Activated CD8-positive, alpha-beta memory T cell treated with anti-CD3 and anti-CD28 coated beads, Interleukin-2, amount 50 U/mL, for 1 hour (primary cell): ENCODE results near the gene RPH3AL.
"Not testable (repeated sequence)": the region's sequence is repeated elsewhere in the genome, so short reads cannot be mapped to it uniquely, and the experiment has no call there.

ENCODE experiments used
- DNase-seq: peaks from one replicate; pipeline ENCODE4 v3.0.0-alpha.2; 2020; ENCODE audit errors: extremely low read depth

RPH3AL gene

DNA sequence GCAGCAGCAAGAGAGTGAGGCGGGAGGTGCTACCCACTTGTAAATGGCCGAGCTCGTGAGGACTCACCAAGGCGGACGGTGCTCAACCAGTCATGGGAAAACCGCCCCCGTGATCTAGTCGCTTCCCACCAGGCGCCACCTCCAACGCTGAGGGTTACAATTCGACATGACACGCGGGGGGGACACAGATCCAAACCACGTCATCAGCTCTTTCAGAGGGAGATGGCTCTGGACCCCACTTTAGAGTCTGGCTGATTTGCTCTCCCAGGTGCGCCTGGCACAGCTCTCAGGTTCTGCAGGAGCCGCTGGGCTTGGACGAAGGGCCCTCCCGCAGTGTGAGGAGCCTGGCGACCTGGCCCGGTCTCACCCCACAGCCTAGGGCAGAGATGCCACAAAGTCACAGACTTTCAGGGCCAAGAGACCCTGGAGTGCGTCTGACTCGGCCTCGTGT lies 150.1 kb downstream of the RPH3AL start:
- no peak for DNase-seq

DNA sequence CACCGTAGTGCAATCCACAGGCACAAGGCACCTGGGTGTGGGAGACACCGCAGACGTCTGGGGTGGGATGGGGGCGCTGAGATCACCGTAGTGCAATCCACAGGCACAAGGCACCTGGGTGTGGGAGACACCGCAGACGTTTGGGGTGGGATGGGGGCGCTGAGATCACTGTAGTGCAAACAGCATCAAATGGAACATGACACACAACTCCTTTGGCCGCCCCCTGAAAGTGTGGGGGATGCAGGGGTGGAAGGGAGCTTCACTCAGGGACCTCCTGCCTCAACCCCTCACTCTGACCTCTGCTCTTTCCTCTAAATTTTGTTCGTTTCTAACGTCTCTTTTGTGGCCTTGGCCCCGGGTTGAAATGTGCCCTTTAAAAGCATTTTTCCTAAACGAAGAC lies 150.9 kb downstream of the RPH3AL start:
- DNase-seq, result not testable (repeated sequence)

DNA sequence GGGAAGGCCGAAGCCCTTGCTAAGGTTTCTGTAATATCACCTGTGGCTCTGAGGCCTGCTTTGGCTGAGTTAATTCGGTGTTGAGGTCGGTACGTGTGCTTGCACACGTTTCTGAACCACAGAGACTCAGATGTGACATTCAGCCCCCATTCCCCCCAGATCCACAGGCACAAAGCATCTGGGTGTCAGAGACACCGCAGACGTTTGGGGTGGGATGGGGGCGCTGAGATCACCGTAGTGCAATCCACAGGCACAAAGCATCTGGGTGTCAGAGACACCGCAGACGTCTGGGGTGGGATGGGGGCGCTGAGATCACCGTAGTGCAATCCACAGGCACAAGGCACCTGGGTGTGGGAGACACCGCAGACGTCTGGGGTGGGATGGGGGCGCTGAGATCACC lies 151.3 kb downstream of the RPH3AL start:
- DNase-seq, result not testable (repeated sequence)

DNA sequence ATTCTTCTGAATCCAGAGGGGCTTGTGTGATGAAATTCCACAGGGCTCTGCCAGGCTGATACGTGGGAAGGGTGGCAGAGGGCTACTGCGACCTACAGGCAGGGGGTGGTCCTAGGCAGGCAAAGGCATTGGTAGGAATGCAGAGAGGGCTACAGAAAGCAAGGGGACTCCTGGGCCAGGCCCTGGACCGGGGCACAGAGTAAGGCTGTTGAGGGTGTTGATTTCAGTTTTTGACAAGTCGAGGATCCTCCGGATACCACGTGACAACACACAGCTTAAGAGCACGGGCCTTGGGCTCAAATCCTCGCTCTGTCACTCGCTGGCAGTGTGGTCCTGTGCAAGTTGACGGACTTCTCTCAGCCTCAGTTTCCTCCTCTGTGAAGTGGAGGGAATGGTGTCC lies 152.0 kb downstream of the RPH3AL start:
- DNase-seq, result no peak

DNA sequence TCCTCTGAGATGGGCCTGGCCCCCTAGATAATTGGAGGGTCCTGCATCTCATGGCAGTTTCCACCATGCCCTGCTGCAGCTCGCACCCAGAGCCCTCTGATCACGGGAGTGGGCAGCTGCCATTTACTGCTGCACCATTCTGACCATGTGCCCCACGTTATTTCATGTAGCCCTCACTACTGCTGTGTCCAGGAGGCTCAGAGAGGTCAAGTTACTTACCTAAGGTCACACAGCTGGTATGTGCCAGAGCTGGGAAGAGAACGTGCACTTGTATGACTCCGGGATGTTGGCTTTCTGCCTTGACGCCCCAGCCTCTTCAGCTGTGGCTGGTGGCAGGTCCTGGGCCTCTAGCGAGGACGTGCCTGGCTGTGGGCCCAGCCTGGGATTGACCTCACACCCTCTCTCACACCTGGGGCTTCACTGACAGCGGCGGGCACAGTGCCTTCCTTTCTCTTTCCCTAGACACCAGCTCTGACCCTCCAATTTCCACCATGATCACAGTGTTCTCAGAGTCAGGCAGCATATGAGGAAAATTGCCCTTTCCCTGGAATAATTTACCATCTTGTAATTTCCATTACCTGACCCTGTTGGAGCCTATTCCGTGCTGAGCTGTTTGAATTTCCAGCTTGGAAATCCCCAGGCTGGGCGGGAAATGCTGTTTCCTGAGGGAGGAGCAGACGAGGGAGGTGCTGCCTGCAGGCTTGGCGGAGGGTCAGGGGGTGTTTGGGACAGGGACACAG lies 152.6 kb downstream of the RPH3AL start:
- no peak for DNase-seq

DNA sequence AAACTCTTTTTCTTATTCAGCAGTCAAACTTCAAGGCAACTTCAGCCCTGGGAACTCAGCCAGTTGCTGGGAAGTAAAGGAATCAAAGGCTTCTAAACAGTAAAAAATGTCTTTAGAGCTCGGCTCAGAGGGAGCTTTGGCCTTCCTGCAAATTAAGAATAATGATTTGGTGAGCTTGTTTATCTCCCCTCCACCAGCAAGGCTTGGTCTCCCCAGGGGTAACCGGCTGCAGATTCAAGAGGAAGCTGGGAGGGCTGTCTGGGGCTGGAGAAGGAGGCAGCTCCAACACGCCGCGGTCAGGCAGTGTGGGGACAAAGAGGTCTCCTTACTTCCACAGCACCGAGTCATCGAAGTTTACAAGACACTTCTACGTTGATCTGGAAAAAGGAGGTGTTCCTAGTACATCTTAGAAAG lies 153.4 kb downstream of the RPH3AL start:
- DNase-seq, result no peak

DNA sequence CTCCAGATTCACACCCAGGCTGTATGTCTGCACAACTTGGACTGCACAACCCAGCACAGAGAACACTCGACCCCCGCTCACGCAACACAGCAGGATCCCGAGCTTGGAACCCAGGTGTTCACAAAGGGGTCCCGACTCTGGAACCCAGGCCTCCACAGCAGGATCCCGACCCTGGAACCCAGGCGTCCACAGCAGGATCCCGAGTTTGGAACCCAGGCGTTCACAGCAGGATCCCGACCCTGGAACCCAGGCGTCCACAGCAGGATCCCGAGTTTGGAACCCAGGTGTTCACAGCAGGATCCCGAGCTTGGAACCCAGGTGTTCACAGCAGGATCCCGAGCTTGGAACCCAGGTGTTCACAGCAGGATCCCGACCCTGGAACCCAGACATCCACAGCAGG lies 154.4 kb downstream of the RPH3AL start:
- not testable (repeated sequence) for DNase-seq

DNA sequence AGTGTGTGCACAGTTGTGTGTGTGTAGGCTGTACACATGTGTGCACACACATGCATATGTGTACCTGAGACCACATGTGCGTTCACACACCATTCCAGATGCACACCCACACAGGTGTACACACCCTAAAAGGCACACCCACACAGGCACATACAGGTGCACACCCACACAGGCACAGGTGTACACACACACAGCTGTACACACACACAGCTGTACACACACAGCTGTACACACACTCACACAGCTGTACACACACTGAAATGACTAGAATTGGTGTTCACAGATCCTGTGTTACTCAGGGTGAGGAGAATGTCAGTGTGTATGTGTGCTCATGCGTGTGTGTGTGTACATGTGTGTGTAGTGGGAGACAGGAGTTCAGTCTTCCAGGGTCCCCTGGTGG lies 155.3 kb downstream of the RPH3AL start:
- no peak for DNase-seq

DNA sequence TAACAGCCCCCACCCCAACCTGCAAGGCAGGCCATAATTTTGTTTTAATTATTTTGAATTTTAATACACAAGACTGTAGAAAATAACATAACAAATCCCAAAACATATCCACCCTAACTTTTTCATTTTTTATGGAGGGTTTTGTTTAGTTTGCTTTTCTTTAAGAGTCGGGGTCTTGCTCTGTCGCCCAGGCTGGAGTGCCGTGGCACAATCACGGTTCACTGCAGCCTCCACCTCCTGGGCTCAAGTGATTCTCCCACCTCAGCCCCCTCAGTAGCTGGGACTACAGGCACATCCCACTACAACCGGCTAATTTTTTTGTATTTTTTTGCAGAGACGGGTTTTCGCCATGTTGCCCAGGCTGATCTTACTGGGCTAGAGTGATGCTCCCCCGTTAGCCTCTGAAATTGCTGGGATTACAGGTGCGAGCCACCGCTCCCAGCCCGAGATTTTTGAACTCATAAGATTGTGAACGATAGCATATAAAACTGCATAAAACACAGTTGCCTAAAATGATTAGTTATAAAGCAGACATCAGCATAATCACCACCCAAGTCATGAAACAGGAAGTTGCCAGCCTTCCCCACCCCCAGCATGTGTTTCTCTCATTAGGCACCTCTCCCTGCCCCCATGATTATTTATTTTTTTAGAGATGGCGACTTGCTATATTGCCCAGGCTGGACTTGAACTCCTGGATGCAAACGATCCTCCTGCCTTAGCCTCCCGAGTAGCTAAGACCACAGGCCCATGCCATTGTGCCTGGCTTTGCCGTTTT lies 157.6 kb downstream of the RPH3AL start:
- no peak for DNase-seq

DNA sequence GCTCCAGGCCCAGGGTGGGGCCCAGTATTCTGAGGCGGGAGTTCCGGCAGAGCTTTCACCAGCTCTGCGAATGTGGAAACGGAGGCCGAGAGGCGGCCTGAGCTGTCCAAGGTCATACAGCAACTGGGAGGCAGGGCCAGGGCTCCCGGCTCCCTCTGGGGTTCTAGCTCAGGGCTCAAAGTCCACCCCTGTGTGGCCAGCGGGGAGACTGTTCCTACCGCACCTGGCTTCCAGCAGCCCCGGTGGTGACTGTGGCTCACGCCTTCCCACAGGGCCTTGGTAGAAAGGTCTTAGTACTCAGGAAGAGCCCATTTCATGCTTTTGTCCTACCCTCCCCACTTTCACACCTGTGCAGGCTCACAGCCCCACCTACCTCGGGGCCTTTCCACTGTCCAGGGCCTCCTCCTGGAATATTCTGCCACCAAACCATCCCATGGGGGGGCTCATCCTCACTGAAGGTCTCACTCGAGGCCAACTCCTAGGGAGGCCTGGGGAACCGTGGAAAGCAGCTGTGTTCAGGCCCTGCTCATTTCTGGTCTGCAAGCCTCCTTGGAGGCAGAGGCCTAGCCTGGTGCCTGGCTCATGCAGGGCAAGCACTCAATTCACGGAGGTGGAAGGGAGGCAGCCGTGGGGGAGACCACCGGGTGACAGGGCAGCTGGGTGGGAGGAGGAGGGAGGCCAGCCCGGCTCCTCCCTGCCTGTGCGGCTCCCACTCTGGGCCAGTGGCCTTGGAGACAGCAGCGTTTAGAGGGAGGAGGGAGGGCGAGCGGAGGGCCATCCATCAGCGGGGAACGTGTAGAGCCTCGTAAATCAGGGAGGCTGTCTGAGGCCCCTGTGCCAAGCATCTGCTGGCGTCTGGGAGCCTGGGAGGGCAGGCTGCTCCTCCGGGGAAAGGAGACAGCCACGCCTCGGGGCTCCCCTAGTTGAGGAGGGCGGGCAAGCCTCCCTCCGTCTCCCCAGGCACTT lies 158.5 kb downstream of the RPH3AL start:
- DNase-seq, result no peak

DNA sequence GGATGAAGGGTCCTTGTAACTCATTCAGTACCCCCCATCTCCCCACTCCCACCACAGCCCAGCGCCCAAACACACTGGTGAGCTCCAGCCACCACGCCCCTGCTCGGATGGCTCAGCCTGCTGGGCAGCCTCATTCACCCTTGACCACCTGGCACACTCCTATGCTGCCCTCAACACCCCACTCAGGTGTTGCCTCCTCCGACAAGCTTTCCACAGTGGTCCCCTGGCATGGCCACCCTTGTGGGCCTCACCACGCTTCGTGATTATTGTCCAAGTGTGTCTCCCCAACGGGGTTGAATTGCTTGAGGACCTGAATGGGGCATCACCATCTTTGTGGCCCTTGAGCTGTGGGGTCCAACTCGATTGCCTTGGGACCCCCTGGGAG lies 159.2 kb downstream of the RPH3AL start:
- no peak for DNase-seq

DNA sequence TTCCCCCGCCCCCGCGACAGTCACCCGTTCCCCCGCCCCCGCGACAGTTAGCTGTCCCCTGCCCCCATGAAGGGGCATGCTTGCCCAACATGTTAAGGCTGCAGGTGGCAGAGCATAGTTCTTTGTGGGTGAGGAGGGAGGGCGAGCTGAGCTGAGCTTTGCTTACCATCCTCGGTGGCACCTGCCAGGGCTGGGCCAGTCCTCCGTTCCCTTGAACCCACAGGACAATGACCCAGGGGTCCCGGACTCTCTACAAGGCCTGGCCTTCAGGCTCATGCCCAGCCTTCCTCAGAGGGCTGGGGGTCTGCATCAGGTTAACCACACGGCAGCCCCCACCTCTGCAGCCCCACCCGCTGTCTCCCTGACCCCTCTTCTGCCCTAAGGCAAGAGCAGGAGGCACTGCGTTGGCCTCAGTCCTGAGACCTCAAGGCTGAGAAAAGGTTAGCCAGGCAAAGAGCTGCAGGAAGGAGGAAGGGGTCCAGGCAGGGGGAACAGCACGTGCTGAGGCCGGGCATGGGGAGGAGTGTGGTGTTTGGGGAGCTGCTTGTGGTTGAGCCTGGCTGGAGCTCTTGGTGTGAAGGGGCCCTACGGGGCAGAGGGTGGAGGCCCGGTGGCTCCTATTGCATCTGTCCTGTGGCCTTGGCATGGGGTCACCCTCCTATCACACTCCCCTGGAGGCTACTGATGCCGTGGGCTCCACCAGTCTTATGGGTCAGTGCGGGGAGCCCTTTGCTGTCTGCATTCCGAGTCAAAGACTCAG lies 159.8 kb downstream of the RPH3AL start:
- no peak for DNase-seq

DNA sequence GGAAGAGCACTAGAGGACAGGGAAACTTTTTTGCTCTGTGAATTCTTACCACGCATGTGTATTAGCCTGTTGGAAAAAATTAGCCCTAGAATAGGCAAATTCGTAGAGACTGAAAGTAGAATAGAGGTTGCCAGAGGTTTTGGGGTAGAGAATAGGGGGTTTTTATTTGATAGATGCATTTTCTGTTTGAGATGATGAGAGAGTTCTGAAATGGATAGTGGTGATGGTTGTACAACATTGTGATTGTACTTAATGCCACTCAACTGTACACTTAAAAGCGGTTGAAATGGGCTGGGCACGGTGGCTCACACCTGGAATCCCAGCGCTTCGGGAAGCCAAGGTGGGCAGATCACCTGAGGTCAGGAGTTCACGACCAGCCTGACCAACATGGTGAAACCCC lies 163.2 kb downstream of the RPH3AL start:
- DNase-seq, result no peak

DNA sequence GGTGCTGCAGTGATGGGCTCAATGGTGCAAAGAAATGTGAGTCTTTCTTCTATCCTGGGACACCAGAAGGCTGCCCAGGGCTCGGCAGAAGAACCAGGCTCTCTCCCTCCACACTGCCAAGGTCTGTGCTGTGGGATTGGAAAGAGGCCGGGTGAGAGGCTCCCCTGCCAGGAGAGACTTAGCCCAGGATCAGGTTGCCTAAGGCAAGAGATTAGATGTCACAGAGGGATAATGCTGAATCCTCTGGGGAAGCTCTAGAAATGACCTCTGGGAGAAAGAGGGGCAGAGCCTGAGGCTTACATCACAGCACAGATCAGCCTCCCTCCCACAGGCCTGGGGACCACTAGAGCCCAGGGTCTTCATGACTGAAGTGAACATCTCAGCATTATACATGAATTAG lies 165.5 kb downstream of the RPH3AL start:
- no peak for DNase-seq

DNA sequence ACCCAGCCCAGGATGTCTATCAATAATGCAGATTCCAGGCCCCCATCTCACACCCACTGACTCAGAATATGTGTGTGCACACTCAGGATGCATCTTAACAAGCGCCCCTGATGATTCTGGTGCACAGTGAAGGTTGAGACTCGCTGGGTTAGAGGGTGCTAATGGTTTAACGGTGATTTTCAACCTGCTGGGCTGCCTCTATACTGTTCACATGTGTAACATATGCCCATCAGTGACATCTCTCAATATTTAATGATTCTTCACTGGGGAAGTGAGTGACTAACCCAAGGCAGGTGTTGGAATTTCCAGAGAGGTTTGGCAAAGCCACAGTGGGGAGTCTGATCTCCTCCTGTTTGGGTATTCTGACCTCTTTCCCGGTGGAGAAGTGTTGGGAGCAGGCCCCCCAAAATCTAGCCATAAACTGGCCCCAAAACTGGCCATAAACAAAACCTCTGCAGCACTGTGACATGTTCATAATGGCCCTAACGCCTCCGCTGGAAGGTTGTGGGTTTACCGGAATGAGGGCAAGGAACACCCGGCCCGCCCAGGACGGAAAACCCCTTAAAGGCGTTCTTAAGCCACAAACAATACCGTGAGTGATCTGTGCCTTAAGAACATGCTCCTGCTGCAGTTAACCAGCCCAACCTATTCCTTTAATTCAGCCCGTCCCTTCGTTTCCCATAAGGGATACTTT lies 167.0 kb downstream of the RPH3AL start:
- DNase-seq, result no peak

DNA sequence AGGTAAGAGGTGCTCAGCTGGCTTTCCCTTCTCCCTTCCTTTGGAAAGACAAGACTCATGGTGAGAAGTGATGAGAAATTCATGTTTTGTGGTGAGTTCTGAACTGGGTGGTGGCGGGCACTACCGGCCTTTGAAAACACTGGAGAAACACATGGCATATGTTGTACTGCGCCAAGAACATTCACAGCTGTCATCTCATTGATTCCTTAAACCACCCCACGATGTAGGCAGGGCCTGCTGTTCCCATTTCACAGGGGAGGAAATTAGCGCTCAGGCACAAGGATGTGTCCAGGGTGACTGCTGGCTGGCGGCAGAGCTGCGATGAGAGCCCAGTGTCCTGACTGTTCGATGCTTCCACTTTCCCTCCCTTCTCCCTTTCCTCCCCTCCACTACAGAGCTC lies 169.6 kb downstream of the RPH3AL start:
- DNase-seq, result no peak

DNA sequence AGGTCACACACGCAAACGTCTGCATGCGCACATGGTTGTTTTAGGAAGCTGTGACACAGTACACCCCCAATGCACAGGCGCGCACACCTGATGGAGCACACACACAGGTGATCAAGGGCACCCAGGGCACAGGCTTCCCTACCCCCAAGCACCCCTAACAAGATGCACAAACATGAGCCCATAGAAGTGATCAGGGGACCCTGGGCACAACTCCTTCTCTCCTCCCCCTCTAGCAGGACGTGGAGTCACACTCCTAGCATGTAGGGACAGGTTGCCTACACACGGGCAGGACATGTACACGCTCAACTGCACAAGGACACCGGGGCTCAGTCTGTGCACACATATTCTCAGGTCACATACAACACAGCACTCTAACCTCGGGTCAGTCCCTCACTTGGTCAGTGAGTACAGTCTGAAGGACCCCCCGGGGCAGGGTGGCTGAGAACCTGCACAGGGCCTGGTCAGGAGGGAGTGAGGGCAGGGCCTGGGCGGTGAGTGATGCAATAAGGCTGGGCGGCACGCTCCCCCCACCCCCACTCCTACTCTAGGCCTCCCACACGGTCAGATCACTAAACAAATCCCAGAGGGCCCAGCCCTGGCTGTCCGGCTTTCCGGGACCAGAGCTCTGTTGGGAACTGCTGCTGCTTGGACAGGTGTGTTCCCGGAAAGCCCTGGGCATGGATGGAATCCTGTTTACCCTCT lies 170.4 kb downstream of the RPH3AL start:
- DNase-seq, result no peak

DNA sequence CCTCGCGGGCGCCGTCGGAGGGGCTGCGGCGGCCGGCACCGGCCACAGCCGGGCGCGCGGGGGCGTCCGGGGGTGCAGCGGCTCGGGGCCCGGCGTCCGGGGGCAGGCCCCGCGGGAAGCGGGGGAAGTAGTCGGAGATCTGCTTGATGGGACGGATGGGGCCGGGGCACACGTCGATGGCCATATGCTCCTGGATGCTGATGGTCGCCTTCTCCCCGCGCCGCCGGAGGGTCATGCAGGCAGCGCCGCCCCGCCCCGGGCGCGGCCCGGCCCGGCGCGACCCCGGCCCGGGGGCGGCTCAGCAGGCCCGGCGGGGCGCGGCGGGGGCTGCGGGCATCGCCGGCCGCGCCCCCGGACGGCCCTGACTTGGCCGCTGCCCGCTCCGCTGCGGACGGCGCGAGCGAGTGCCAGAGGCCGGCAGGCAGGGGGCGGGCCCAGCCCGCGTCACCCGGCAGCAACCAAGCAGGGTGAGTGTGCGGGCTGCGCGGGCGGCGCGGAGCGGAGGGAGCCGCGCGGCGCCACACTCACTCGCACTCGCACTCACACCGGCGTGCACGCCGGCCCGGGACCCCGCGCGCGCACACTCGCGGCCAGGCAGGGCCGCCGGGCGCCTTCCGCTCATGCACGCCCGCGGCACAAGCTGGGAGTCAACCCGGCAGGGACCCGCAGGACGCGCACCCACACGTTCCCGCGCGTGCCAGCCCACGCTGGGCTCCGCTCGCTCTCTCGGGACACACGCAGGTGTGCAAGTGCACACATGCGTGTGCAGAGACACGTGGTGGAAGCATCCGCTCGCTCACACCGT lies 171.2 kb downstream of the RPH3AL start, which contains the start of gene DOC2B:
TSS of gene DOC2B (minus strand) at position 406 of the 805 bp plus-strand sequence. CDS start at position 235, 171 bp downstream.
- no peak for DNase-seq
